GM10266 (cell line): ENCODE data around the gene CASTOR1.

Experiments used
- DNase-seq: peaks from one replicate; pipeline ENCODE4 v3.0.0; 2012; ENCODE audit errors: extremely low spot score
- CTCF ChIP-seq: IDR thresholded peaks from 2 replicates; pipeline ENCODE4 v1.5.1; 2012; ENCODE audit warnings: mild to moderate bottlenecking, low read depth; ENCODE audit not compliant: control insufficient read depth, insufficient read depth; ENCODE audit errors: missing control alignments

CASTOR1 gene

GRCh38 chr22:30325724-30326254, 36.5 kb upstream of the CASTOR1 start:
- no peak for DNase-seq
- TF ChIP-seq CTCF, result no peak

DNA sequence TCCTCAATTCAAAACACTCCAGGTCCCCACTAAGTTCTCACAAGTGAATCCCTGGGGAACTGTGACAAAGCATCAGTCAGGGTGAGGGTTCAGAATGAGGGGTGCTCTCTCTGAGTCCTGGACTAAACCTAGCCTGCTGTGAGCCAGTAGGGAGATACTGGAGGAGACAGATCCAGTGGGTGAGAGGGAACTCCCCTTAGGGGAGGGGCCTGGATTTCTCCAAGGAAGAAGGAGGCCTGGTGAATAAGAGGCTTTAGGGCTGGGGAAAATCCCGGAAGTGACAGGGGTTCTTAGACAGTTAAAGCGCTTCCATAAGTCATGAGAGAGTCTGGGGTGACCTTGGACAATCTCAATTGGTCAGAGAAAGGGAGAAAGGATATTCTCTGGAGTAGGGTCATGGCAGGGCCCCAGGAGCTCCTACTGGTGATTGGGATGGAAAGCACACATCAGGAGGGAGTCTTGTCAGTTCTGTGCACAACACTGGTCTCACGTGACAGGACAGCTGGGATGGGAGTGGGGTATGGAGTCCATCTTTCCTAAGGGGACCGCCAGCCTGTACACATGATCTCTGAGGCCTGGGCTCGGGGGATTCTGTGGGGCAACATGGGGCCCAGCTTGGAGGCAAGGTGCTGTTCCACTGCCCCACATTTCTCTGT, 35.9 kb upstream of the CASTOR1 start:
- no peak for TF ChIP-seq CTCF
- no peak for DNase-seq

DNA sequence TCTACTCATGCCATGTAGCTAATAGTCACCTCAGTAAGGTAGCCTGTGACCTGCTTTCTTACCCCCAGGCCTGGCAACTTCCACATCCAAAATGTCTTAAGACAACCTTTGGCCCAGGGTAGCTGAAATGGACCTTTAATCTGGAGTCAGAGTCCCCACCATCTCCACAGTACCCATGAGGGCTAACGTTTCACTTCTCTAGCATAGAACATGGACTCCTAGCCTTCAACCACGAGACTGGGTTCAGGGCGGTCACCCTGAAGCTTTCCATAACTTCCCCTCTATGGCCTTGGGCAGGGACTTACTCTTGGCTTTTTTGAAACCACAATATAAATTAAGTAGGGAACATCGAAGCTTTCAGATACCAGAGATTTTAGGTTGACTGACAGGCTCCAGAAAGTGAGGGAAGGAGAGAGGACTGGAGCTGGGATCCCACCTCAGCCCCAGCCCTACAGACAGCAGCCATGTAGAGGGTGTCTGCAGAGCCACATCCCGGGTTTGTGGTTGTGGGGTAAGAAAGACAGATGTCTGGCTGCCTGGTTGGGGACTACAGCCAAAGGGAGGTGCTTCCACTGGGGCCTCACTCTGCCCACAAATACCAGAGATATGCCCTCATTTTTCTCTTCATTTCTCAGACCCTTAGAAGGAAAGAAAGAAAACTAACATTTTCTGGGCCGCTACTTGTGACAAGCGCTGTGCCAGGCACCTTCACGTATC, 34.9 kb upstream of the CASTOR1 start:
- no peak for DNase-seq
- TF ChIP-seq CTCF, result no peak

GRCh38 chr22:30323246-30323645, 33.9 kb upstream of the CASTOR1 start:
- no peak for TF ChIP-seq CTCF
- no peak for DNase-seq

GRCh38 chr22:30321461-30321860, 32.2 kb upstream of the CASTOR1 start:
- no peak for DNase-seq
- no peak for TF ChIP-seq CTCF

GRCh38 chr22:30320021-30320556, 30.8 kb upstream of the CASTOR1 start:
- no peak for TF ChIP-seq CTCF
- DNase-seq, result no peak

DNA sequence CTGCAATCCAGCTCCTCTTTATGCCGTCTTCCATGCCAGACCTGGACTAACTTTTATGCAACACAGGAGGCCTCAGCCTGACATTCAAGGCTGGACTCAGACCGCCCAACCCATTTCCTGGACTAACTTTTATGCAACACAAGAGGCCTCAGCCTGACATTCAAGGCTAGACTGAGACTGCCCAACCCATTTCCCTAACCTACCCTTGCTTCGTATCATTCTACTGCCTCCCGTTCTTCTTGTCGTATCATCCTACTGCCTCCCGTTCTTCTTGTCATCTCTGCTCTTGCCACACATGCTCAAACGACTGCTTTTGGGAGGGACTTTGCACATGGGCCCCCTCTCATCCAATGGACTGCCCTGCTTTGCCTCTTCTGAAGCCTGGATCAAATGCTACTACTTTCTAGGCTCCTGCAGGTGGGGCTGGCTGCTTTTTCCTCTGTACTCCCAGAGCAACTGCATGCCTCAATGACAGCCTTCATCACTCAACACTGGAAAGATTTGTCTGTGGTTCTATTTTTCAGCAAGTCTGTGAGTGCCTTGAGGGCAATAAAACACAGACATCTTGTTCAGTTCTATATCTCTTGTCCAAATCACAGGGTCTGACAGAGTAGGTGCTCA, 29.6 kb upstream of the CASTOR1 start:
- no peak for DNase-seq
- no peak for TF ChIP-seq CTCF
